ENCODE data around the gene SRPK2.
A peak's percentile ranks its signal among the peaks of the same experiment; 100 is the strongest.
"Not testable (repeated sequence)": the region's sequence is repeated elsewhere in the genome, so short reads cannot be mapped to it uniquely, and the experiment has no call there.

The SRPK2 gene

GRCh38 chr7:105304040-105304895 is 84.5 kb downstream of the SRPK2 start:
- DNase-seq (ENCODE audit: low read depth): peak; percentile 26

- not testable (repeated sequence) for DNase-seq (ENCODE audit: low read depth)
These were observed 88.1 kb downstream of the SRPK2 start for GRCh38 chr7:105300587-105300986.

- DNase-seq (ENCODE audit: low read depth): no peak
These were observed 90.3 kb downstream of the SRPK2 start for GRCh38 chr7:105298439-105298894.

GRCh38 chr7:105297985-105298384 is 90.7 kb downstream of the SRPK2 start:
- DNase-seq (ENCODE audit: low read depth): no peak

- DNase-seq (ENCODE audit: low read depth): no peak
These were observed 91.4 kb downstream of the SRPK2 start for GRCh38 chr7:105297309-105297708.

GRCh38 chr7:105296491-105296890 is 92.2 kb downstream of the SRPK2 start:
- DNase-seq (ENCODE audit: low read depth): no peak

- DNase-seq (ENCODE audit: low read depth): no peak
These were observed 92.9 kb downstream of the SRPK2 start for GRCh38 chr7:105295596-105296352.

GRCh38 chr7:105294482-105294881 is 94.2 kb downstream of the SRPK2 start:
- not testable (repeated sequence) for DNase-seq (ENCODE audit: low read depth)

- no peak for DNase-seq (ENCODE audit: low read depth)
These were observed 99.0 kb downstream of the SRPK2 start for GRCh38 chr7:105289704-105290103.

- no peak for DNase-seq (ENCODE audit: low read depth)
These were observed 102.3 kb downstream of the SRPK2 start for GRCh38 chr7:105286441-105286840.

- DNase-seq (ENCODE audit: low read depth): no peak
These were observed 103.4 kb downstream of the SRPK2 start for GRCh38 chr7:105285118-105285874.

- DNase-seq (ENCODE audit: low read depth): no peak
These were observed 104.7 kb downstream of the SRPK2 start for GRCh38 chr7:105284014-105284413.

- no peak for DNase-seq (ENCODE audit: low read depth)
These were observed 106.8 kb downstream of the SRPK2 start for GRCh38 chr7:105281966-105282365.

GRCh38 chr7:105279688-105280007 is 109.1 kb downstream of the SRPK2 start:
- DNase-seq (ENCODE audit: low read depth): no peak

- no peak for DNase-seq (ENCODE audit: low read depth)
These were observed 109.6 kb downstream of the SRPK2 start for GRCh38 chr7:105278973-105279687.

- no peak for DNase-seq (ENCODE audit: low read depth)
These were observed 110.2 kb downstream of the SRPK2 start for GRCh38 chr7:105278565-105278964.

- no peak for DNase-seq (ENCODE audit: low read depth)
These were observed 111.4 kb downstream of the SRPK2 start for GRCh38 chr7:105277341-105277740.

GRCh38 chr7:105270117-105270516 is 118.6 kb downstream of the SRPK2 start:
- no peak for DNase-seq (ENCODE audit: low read depth)

- no peak for DNase-seq (ENCODE audit: low read depth)
These were observed 119.3 kb downstream of the SRPK2 start for GRCh38 chr7:105269397-105269796.

GRCh38 chr7:105268511-105269392 is 120.0 kb downstream of the SRPK2 start:
- DNase-seq (ENCODE audit: low read depth): peak; percentile 32

GRCh38 chr7:105268056-105268455 is 120.7 kb downstream of the SRPK2 start:
- DNase-seq (ENCODE audit: low read depth): no peak
